T-helper 17 cell (primary cell): ENCODE measurements around the gene OR4X1. TPM values are rescaled to one million over a fixed set of nuclear protein-coding genes. Genes with fewer than 3 reads are reported as not detected.
"Not testable (repeated sequence)": the region's sequence is repeated elsewhere in the genome, so short reads cannot be mapped to it uniquely, and the experiment has no call there.

Experiments
- ATAC-seq: fragments of 150-1000 bp; cut with Tn5 transposase; 2 replicates; pipeline ENCODE4 v1.10.0; 2021; ENCODE audit warnings: mild to moderate bottlenecking, moderate library complexity
- DNase-seq, 3 donors: peaks; one replicate each; pipeline versions ENCODE4 v3.0.0 to v3.0.0-alpha.2; 2020 to 2021
- H3K9me3 ChIP-seq: one replicate; pipeline ENCODE4 v1.7.0; 2013; ENCODE audit warnings: low read length, mild to moderate bottlenecking; ENCODE audit not compliant: control insufficient read depth, poor library complexity, severe bottlenecking
- H3K27ac Mint-ChIP-seq: one replicate; pipeline ENCODE4 v1.8.0; 2022; ENCODE audit warnings: mild to moderate bottlenecking, moderate library complexity, mixed read lengths
- H3K27me3 Mint-ChIP-seq: one replicate; pipeline ENCODE4 v1.8.0; 2022; ENCODE audit warnings: mixed read lengths
- H3K36me3 Mint-ChIP-seq: one replicate; pipeline ENCODE4 v1.8.0; 2022; ENCODE audit warnings: low read depth, mixed read lengths
- H3K4me1 Mint-ChIP-seq: one replicate; pipeline ENCODE4 v1.8.0; 2022; ENCODE audit warnings: mild to moderate bottlenecking, mixed read lengths
- H3K4me3 Mint-ChIP-seq: one replicate; pipeline ENCODE4 v1.8.0; 2022; ENCODE audit warnings: mild to moderate bottlenecking, moderate library complexity, mixed read lengths
- total RNA-seq, 4 donors: library from RNA in 2 of 4; stranded (reverse) in 2 of 4; gene quantifications; one replicate each; pipeline ENCODE4 v1.2.3 and lab custom pipeline; 2022 to 2026

OR4X1 gene
- total RNA-seq (not detected), total RNA-seq (lab: John Stamatoyannopoulos, UW) (0 reads per million in 2 donors)

- H3K9me3 ChIP-seq, result no peaks in the 10 kb centered on the region
- no peak for ATAC-seq
- peaks cover 7% of the 10 kb centered on the region for H3K4me1 Mint-ChIP-seq
- H3K36me3 Mint-ChIP-seq, result no peaks in the 10 kb centered on the region
- no peak for DNase-seq
- H3K27me3 Mint-ChIP-seq, result no peaks in the 10 kb centered on the region
- H3K27ac Mint-ChIP-seq, result no peak within 1 kb of the TSS
- no peak within 1 kb of the TSS for H3K4me3 Mint-ChIP-seq
Measured at GRCh38 chr11:48263423-48263911, at the start of gene OR4X1. OR4X1 (plus strand) TSS chr11:48263861; CDS start chr11:48263861, 0 bp downstream.

- no peak within 1 kb of the TSS for H3K27ac Mint-ChIP-seq
- H3K27me3 Mint-ChIP-seq, result peaks cover 5% of the 10 kb centered on the region
- DNase-seq (no peak), ATAC-seq (no peak)
- H3K36me3 Mint-ChIP-seq, result peaks cover 2% of the 10 kb centered on the region
- H3K9me3 ChIP-seq, result peaks cover 2% of the 10 kb centered on the region
- peaks cover 3% of the 10 kb centered on the region for H3K4me1 Mint-ChIP-seq
- no peak within 1 kb of the TSS for H3K4me3 Mint-ChIP-seq
Measured at GRCh38 chr11:48216510-48216909, 47.2 kb upstream of the OR4X1 start, which contains the start of gene OR4B1. OR4B1 (plus strand) TSS chr11:48216810; CDS start chr11:48216810, 0 bp downstream.

GRCh38 chr11:48228761-48229160 is 34.9 kb upstream of the OR4X1 start:
- H3K4me1 Mint-ChIP-seq, result peaks cover 2% of the 10 kb centered on the region
- peaks cover 6% of the 10 kb centered on the region for H3K27me3 Mint-ChIP-seq
- DNase-seq (no peak), ATAC-seq (no peak)
- no peak overlapping the region for H3K27ac Mint-ChIP-seq
- H3K9me3 ChIP-seq, result no peaks in the 10 kb centered on the region
- no peak overlapping the region for H3K4me3 Mint-ChIP-seq
- H3K36me3 Mint-ChIP-seq, result no peaks in the 10 kb centered on the region

- H3K4me1 Mint-ChIP-seq, DNase-seq, ATAC-seq, H3K36me3 Mint-ChIP-seq, H3K4me3 Mint-ChIP-seq, H3K27ac Mint-ChIP-seq, H3K9me3 ChIP-seq, H3K27me3 Mint-ChIP-seq: not testable (repeated sequence)
Measured at GRCh38 chr11:48230057-48230456, 33.6 kb upstream of the OR4X1 start.

- H3K27me3 Mint-ChIP-seq, result peaks cover 18% of the 10 kb centered on the region
- H3K4me1 Mint-ChIP-seq, result peaks cover 3% of the 10 kb centered on the region
- H3K27ac Mint-ChIP-seq, result no peak overlapping the region
- no peak overlapping the region for H3K4me3 Mint-ChIP-seq
- DNase-seq (no peak), ATAC-seq (no peak)
- H3K9me3 ChIP-seq, result no peaks in the 10 kb centered on the region
- no peaks in the 10 kb centered on the region for H3K36me3 Mint-ChIP-seq
Measured at GRCh38 chr11:48237727-48238126, 25.9 kb upstream of the OR4X1 start.

- Mint-ChIP-seq H3K27ac (no peak overlapping the region), H3K4me1 (no peaks in the 10 kb centered on the region), H3K4me3 (no peak overlapping the region), H3K27me3 (peaks cover 17% of the 10 kb centered on the region), H3K36me3 (peaks cover 2% of the 10 kb centered on the region)
- ATAC-seq (no peak), DNase-seq (no peak)
- H3K9me3 ChIP-seq, result no peaks in the 10 kb centered on the region
Measured at GRCh38 chr11:48242501-48242900, 21.2 kb upstream of the OR4X1 start.

GRCh38 chr11:48244804-48245203 is 18.9 kb upstream of the OR4X1 start, which contains the start of gene OR4X2:
OR4X2 (plus strand) TSS chr11:48245104; CDS start chr11:48245104, 0 bp downstream.
- Mint-ChIP-seq H3K27me3 (peaks cover 11% of the 10 kb centered on the region), H3K27ac (no peak within 1 kb of the TSS), H3K4me3 (no peak within 1 kb of the TSS), H3K36me3 (peaks cover 2% of the 10 kb centered on the region), H3K4me1 (no peaks in the 10 kb centered on the region)
- DNase-seq (no peak), ATAC-seq (no peak)
- no peaks in the 10 kb centered on the region for H3K9me3 ChIP-seq

- peaks cover 6% of the 10 kb centered on the region for H3K27me3 Mint-ChIP-seq
- DNase-seq (no peak), ATAC-seq (no peak)
Measured at GRCh38 chr11:48248902-48249301, 14.8 kb upstream of the OR4X1 start.

GRCh38 chr11:48261600-48261999 is 2.1 kb upstream of the OR4X1 start:
- Mint-ChIP-seq H3K27ac (no peak overlapping the region), H3K4me1 (peaks cover 7% of the 10 kb centered on the region), H3K36me3 (no peaks in the 10 kb centered on the region), H3K4me3 (no peak overlapping the region), H3K27me3 (peaks cover 13% of the 10 kb centered on the region)
- ATAC-seq, result no peak
- no peak for DNase-seq
- H3K9me3 ChIP-seq, result no peaks in the 10 kb centered on the region

More at GRCh38 chr11:48248902-48249301, 14.8 kb upstream of the OR4X1 start:
- Mint-ChIP-seq H3K4me3 (no peak overlapping the region), H3K36me3 (peaks cover 2% of the 10 kb centered on the region), H3K4me1 (no peaks in the 10 kb centered on the region), H3K27ac (no peak overlapping the region)
- no peaks in the 10 kb centered on the region for H3K9me3 ChIP-seq

GRCh38 chr11:48270621-48271020 is 7.0 kb downstream of the OR4X1 start:
- Mint-ChIP-seq H3K36me3 (no peaks in the 10 kb centered on the region), H3K4me1 (no peaks in the 10 kb centered on the region), H3K27me3 (no peaks in the 10 kb centered on the region), H3K4me3 (no peak overlapping the region), H3K27ac (no peak overlapping the region)
- ATAC-seq (no peak), DNase-seq (no peak)
- no peaks in the 10 kb centered on the region for H3K9me3 ChIP-seq

- Mint-ChIP-seq H3K27me3 (no peaks in the 10 kb centered on the region), H3K27ac (no peak overlapping the region), H3K4me3 (no peak overlapping the region), H3K36me3 (no peaks in the 10 kb centered on the region), H3K4me1 (no peaks in the 10 kb centered on the region)
- no peaks in the 10 kb centered on the region for H3K9me3 ChIP-seq
- no peak for ATAC-seq
- no peak for DNase-seq
Measured at GRCh38 chr11:48272606-48273005, 8.9 kb downstream of the OR4X1 start.

- no peak for DNase-seq
- H3K27ac Mint-ChIP-seq, result no peak within 1 kb of the TSS
- H3K27me3 Mint-ChIP-seq, result peaks cover 18% of the 10 kb centered on the region
- no peak within 1 kb of the TSS for H3K4me3 Mint-ChIP-seq
- no peak for ATAC-seq
- H3K36me3 Mint-ChIP-seq, result no peaks in the 10 kb centered on the region
- no peaks in the 10 kb centered on the region for H3K9me3 ChIP-seq
- H3K4me1 Mint-ChIP-seq, result peaks cover 4% of the 10 kb centered on the region
Measured at GRCh38 chr11:48305923-48306322, 42.3 kb downstream of the OR4X1 start, which contains the start of gene OR4S1. OR4S1 (plus strand) TSS chr11:48306223; CDS start chr11:48306223, 0 bp downstream.

- peak; percentile 19 to 64 (median 35) for DNase-seq
- no peaks in the 10 kb centered on the region for H3K36me3 Mint-ChIP-seq
- peaks cover 18% of the 10 kb centered on the region for H3K27me3 Mint-ChIP-seq
- H3K4me3 Mint-ChIP-seq, result no peak overlapping the region
- no peak overlapping the region for H3K27ac Mint-ChIP-seq
- ATAC-seq, result peak; percentile 76
- H3K9me3 ChIP-seq, result no peaks in the 10 kb centered on the region
- peaks cover 4% of the 10 kb centered on the region for H3K4me1 Mint-ChIP-seq
Measured at GRCh38 chr11:48307760-48308386, 44.2 kb downstream of the OR4X1 start.

- not testable (repeated sequence) for H3K27ac Mint-ChIP-seq, H3K4me1 Mint-ChIP-seq, H3K9me3 ChIP-seq, H3K36me3 Mint-ChIP-seq, DNase-seq, H3K27me3 Mint-ChIP-seq, ATAC-seq, H3K4me3 Mint-ChIP-seq
Measured at GRCh38 chr11:48313590-48313989, 49.9 kb downstream of the OR4X1 start.
